ENCODE results near the gene VWF. TPM values are rescaled to one million over a fixed set of nuclear protein-coding genes. Genes with fewer than 3 reads are reported as not detected.

VWF gene
- total and polyA plus RNA-seq, 2 of the 4 experiments (the other 2 are of a cell fraction), result under 0.01 to 0.09 TPM

DNA sequence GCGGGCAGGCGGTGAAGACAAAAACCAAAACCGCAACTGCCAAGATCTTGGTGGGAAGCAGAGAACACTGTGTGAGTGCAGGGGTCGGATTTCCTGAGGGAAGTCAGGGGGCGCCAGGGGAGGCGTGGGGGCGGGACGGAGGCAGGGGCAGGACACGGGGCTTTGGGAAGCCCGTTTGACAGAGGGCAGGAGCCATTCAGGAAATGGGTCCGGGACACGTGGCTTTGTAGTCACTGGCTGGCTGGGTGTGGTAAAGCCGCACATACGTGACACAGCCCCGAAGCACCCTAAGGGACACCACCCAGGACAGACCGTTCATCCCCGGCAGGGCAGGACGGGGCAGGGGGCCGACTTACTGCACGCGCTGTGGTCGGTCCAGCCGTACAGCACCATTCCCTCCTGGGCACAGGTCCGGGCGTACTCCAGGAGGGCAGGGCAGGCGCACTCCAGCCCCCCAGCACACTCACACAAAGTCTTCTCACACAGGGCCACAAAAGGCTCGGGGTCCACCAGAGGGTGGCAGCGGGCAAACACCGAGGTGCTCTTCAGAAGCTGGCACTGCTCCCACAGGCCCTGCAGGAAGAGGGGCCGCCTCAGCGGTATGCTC, 49.4 kb downstream of the VWF start:
- intact Hi-C loops (cut with micrococcal nuclease) (no loop called here), dilution Hi-C loops (cut with HindIII; ENCODE audit: low sequenced_read_pairs, unreplicated experiment) (no loop called here), in situ Hi-C loops (cut with MboI; ENCODE audit: low sequenced_read_pairs) (no loop called here)
- Histone ChIP-seq H3K9me1 (ENCODE audit: insufficient read depth, low read length) (peaks cover 17% of the 10 kb centered on the region), H3K79me1 (ENCODE audit: low read depth in 1 of 2, low read length in 2 of 2) (no peaks in the 10 kb centered on the region), H4K20me1 (ENCODE audit: insufficient read depth, low read length) (no peaks in the 10 kb centered on the region), H2BK20ac (ENCODE audit: low read depth, low read length) (no peak overlapping the region), H3K23ac (ENCODE audit: low read depth, low read length) (no peak overlapping the region), H3K4me2 (ENCODE audit: low read depth, low read length) (no peak overlapping the region), H3K4me1 (ENCODE audit: control insufficient read depth, insufficient read depth, low read length) (peaks cover 12% of the 10 kb centered on the region), H2AFZ (replicated peaks; ENCODE audit: low read length, poor library complexity) (peak overlapping the region; percentile 81), H4K8ac (ENCODE audit: low read depth in 2 of 2, low read length in 2 of 2) (peak overlapping the region; percentile 32 to 67; a peak in 2 of 4 replicates), H3K4me3 (ENCODE audit: insufficient read depth, low read depth, low read length) (no peak overlapping the region), H3K27ac (ENCODE audit: insufficient read depth, low read length) (no peak overlapping the region), H2BK5ac (ENCODE audit: low read depth, low read length, poor library complexity, severe bottlenecking) (no peak overlapping the region), H3K4ac (ENCODE audit: low read depth, low read length) (peak overlapping the region; percentile 79), H3K9ac (ENCODE audit: low read depth, low read length) (no peak overlapping the region), H4K5ac (ENCODE audit: low read depth, low read length) (no peak overlapping the region), H4K91ac (ENCODE audit: insufficient read depth, low read depth, low read length) (no peak overlapping the region), H3K56ac (ENCODE audit: extremely low read depth, insufficient read depth, low read length) (no peak overlapping the region), H2AK5ac (ENCODE audit: low read depth, low read length) (peak overlapping the region; percentile 64; the same call in 1 of the 2 replicates), H3K27me3 (ENCODE audit: control insufficient read depth, insufficient read depth, low read length) (no peaks in the 10 kb centered on the region), H2BK120ac (ENCODE audit: low read depth, low read length) (peak overlapping the region; percentile 45), H3K14ac (replicated peaks; ENCODE audit: low read depth, low read length) (0 out of 2 replicates have a peak overlapping the region, but pooled peaks have one; percentile 15), H2BK15ac (ENCODE audit: low read depth, low read length) (peak overlapping the region; percentile 48; the same call in 1 of the 3 replicates), H2AK9ac (replicated peaks; ENCODE audit: low read depth, low read length, poor library complexity) (no peak overlapping the region), H3K18ac (ENCODE audit: low read depth, low read length) (no peak overlapping the region), H3K36me3 (ENCODE audit: control insufficient read depth, insufficient read depth, low read length) (no peaks in the 10 kb centered on the region), H3K9me3 (ENCODE audit: control insufficient read depth, insufficient read depth, low read length) (no peaks in the 10 kb centered on the region)
- 51% methylated on average over 14 of the region's 31 CpGs; no CpG with 5 or more reads in 1 of the 2 experiments for WGBS, 2 experiments (ENCODE audit: extremely low coverage in 2 of 2, insufficient read length in 1 of 2)
- POLR2A ChIA-PET (ENCODE audit: unreplicated experiment), result no interaction called here
- CTCF ChIA-PET, result no interaction called here
- BruUV-seq (replicated peaks), result no TSS peak
- ATAC-seq (ENCODE audit: low read depth) (no peak), DNase-seq (no peak)
- TF ChIP-seq USF2 (IDR thresholded peaks at IDR 0.05; ENCODE audit: low read depth, low read length), result no peak
- TF ChIP-seq NFE2L2 (IDR thresholded peaks at IDR 0.05; ENCODE audit: low read depth, low read length), result no peak
- TF ChIP-seq BHLHE40 (IDR thresholded peaks at IDR 0.05; ENCODE audit: low read depth, low read length), result no peak
- no peak for TF ChIP-seq CEBPB (IDR thresholded peaks at IDR 0.05; ENCODE audit: low read depth, low read length)
- no peak for TF ChIP-seq FOS (IDR thresholded peaks at IDR 0.05; ENCODE audit: low read depth, low read length)
- TF ChIP-seq SMC3 (IDR thresholded peaks at IDR 0.05; ENCODE audit: low read depth, low read length), result no peak
- no peak for TF ChIP-seq RFX5 (IDR thresholded peaks at IDR 0.05; ENCODE audit: low read depth, low read length)
- TF ChIP-seq RAD21 (IDR thresholded peaks at IDR 0.05; ENCODE audit: low read length), result no peak
- TF ChIP-seq ELK1 (IDR thresholded peaks at IDR 0.05; ENCODE audit: borderline replicate concordance, low read depth, low read length), result no peak
- TF ChIP-seq MXI1 (IDR thresholded peaks at IDR 0.05; ENCODE audit: borderline replicate concordance, low read depth, low read length), result no peak
- TF ChIP-seq, protein P1, sequence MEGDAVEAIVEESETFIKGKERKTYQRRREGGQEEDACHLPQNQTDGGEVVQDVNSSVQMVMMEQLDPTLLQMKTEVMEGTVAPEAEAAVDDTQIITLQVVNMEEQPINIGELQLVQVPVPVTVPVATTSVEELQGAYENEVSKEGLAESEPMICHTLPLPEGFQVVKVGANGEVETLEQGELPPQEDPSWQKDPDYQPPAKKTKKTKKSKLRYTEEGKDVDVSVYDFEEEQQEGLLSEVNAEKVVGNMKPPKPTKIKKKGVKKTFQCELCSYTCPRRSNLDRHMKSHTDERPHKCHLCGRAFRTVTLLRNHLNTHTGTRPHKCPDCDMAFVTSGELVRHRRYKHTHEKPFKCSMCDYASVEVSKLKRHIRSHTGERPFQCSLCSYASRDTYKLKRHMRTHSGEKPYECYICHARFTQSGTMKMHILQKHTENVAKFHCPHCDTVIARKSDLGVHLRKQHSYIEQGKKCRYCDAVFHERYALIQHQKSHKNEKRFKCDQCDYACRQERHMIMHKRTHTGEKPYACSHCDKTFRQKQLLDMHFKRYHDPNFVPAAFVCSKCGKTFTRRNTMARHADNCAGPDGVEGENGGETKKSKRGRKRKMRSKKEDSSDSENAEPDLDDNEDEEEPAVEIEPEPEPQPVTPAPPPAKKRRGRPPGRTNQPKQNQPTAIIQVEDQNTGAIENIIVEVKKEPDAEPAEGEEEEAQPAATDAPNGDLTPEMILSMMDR (conservative IDR thresholded peaks at IDR 0.05; ENCODE audit: low read depth, low read length), result no peak
- TF ChIP-seq CHD1 (IDR thresholded peaks at IDR 0.05; ENCODE audit: low read depth, low read length), result no peak
- TF ChIP-seq POLR2A (IDR thresholded peaks at IDR 0.05; ENCODE audit: low read depth, low read length), result no peak
- TF ChIP-seq MAFK (IDR thresholded peaks at IDR 0.05; ENCODE audit: low read depth, low read length), result no peak
- no peak for TF ChIP-seq MAZ (IDR thresholded peaks at IDR 0.05; ENCODE audit: borderline replicate concordance, low read depth, low read length)
- TF ChIP-seq RCOR1 (IDR thresholded peaks at IDR 0.05; ENCODE audit: insufficient replicate concordance, low read length), result no peak

Data from IMR-90 (cell line).